Aorta (tissue), 5 donors: ENCODE results near the gene UBB. TPM values are rescaled to one million over a fixed set of nuclear protein-coding genes. Genes with fewer than 3 reads are reported as not detected.
"Not testable (repeated sequence)": the region's sequence is repeated elsewhere in the genome, so short reads cannot be mapped to it uniquely, and the experiment has no call there.

Source experiments
- ATAC-seq: fragments of 200-7000 bp; cut with Tn5 transposase; one replicate; pipeline ENCODE4 v1.9.1; 2022; ENCODE audit warnings: moderate library complexity; ENCODE audit not compliant: low FRiP score
- DNase-seq, 2 donors: peaks; one replicate each; pipeline ENCODE4 v3.0.0-alpha.2; 2020
- H3K27ac ChIP-seq, 2 donors: one replicate each; pipeline ENCODE4 v1.5.1; 2013; ENCODE audit warnings: low read length in 2 of 2, mild to moderate bottlenecking in 2 of 2, moderate library complexity in 2 of 2, control low read depth in 1 of 2, inconsistent platforms in 1 of 2, low read depth in 1 of 2
- H3K27me3 ChIP-seq, 2 donors: one replicate each; pipeline ENCODE4 v1.6.1; 2013; ENCODE audit warnings: control low read depth in 1 of 2, low read length in 1 of 2, mild to moderate bottlenecking in 1 of 2, moderate library complexity in 1 of 2; ENCODE audit not compliant: insufficient read depth in 2 of 2, control insufficient read depth in 1 of 2
- H3K36me3 ChIP-seq, 2 donors: one replicate each; pipeline ENCODE4 v1.6.1; 2013; ENCODE audit warnings: control low read depth in 1 of 2, low read length in 1 of 2, mild to moderate bottlenecking in 1 of 2; ENCODE audit not compliant: insufficient read depth in 2 of 2, control insufficient read depth in 1 of 2
- H3K4me1 ChIP-seq, 2 donors: one replicate each; pipeline ENCODE4 v1.6.1; 2013; ENCODE audit warnings: low read length in 2 of 2, control low read depth in 1 of 2, mild to moderate bottlenecking in 1 of 2, moderate library complexity in 1 of 2; ENCODE audit not compliant: insufficient read depth in 2 of 2, control insufficient read depth in 1 of 2
- H3K4me3 ChIP-seq, 2 donors: one replicate each; pipeline ENCODE4 v1.5.1; 2013; ENCODE audit warnings: low read length in 2 of 2, control low read depth in 1 of 2, mild to moderate bottlenecking in 1 of 2
- H3K9me3 ChIP-seq: one replicate; pipeline ENCODE4 v1.6.1; 2013; ENCODE audit warnings: mild to moderate bottlenecking, low read length; ENCODE audit not compliant: control insufficient read depth
- WGBS, 2 donors: extraction: QIAGEN DNeasy Blood & Tissue Kit; methylation state at CpG; one replicate each; pipeline ENCODE4 v1.1.7; 2013; 5-methylcytosine and 5-hydroxymethylcytosine counted together
- intact Hi-C, 2 donors: fragments of 100-400 bp; cut with DNase I; formaldehyde crosslinking; loops; one replicate each; pipeline versions ENCODE4 v1.14.2 to v1.15.0; 2022
- polyA plus RNA-seq, 2 donors: library from polyadenylated mRNA; stranded (reverse); fragments of 200-250 nt; gene quantifications; one replicate each; pipeline ENCODE4 v1.2.3, GENCODE V29; 2013
- total RNA-seq, 2 donors: library from RNA; stranded (reverse); fragmentation: NEBNext Ultra II Directional; extraction: Animal tissue kit (Norgen Biotek cat#: 25700); gene quantifications; one replicate each; pipeline ENCODE4 v1.2.1, GENCODE V29; 2021
- donor health status: healthy with polysubstance abuse.
- donor health status: Bipolar disorder and iron deficiency.
- donor health status: DM: no; HTN: no; CAD: no.
- donor health status: DM: no; HTN: no; CAD: no.
- donor health status: DM: yes; HTN: yes; CAD: no.

The UBB gene
- total and polyA plus RNA-seq, 4 donors, result 809 to 1,130 (median 921) TPM

DNA sequence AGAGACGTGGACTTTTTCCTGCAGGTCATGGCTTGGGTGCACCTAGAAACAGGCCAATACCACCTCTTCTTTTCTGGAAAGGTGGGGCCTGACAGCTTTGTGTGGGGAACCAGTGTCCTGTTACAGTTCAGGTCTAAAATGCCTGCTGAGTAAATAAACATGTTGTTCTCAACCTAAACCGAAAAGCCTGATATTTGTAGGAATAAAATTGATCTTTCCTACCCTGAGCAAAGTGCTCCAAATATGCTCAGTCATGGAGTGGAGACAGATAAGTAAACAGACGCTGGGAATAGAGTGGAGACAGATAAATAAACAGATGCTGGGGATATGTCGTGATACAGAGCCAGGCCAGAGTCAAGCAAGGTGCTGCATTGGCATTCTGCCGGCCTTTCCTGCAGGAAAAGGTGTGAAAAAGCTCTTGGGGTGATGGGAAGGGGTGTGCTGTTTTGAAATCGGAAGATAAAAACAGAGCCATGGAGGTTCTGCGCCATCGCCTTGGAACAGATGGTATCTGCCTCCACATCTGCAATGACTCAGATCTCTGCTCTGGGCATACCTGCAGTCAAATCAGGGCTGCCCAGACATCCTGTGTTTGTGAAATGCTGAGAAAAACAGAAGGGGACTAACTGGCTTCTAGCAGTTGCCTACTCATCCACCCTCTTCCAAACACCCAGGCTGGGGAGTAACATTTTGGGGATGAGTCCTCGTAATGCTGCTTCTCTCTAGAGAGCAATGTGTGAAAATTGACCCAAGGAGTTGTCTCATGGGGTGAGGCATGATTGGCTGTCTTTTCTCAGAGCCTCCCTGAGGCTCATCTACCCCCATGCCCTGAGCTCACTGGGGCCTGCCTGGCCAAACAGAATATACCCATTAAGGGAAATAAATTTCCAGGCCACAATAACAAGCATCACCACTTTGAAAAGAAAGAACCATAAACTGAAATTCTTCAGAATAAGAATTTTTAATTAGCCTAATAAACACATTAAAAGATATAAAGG is 17.7 kb downstream of the UBB start:
- 80 to 82% methylated on average over 9 of the region's 9 CpGs for WGBS, 2 donors
- H3K9me3 ChIP-seq, result no peaks in the 10 kb centered on the region
- H3K36me3 ChIP-seq, result no peaks in the 10 kb centered on the region
- H3K4me1 ChIP-seq, result peaks cover 0 to 2% of the 10 kb centered on the region in 2 donors
- intact Hi-C loops, result no loop called here
- H3K27me3 ChIP-seq, result no peaks in the 10 kb centered on the region
- no peak for DNase-seq
- H3K27ac ChIP-seq, result no peak overlapping the region
- no peak overlapping the region for H3K4me3 ChIP-seq
- no peak for ATAC-seq

- WGBS, 2 donors, result 95 to 96% methylated on average over 9 of the region's 9 CpGs
- H3K4me3 ChIP-seq, H3K36me3 ChIP-seq, H3K27ac ChIP-seq, intact Hi-C loops, H3K27me3 ChIP-seq, H3K9me3 ChIP-seq, DNase-seq, H3K4me1 ChIP-seq, ATAC-seq: not testable (repeated sequence)
Measured at GRCh38 chr17:16403847-16404246, 23.0 kb downstream of the UBB start.

DNA sequence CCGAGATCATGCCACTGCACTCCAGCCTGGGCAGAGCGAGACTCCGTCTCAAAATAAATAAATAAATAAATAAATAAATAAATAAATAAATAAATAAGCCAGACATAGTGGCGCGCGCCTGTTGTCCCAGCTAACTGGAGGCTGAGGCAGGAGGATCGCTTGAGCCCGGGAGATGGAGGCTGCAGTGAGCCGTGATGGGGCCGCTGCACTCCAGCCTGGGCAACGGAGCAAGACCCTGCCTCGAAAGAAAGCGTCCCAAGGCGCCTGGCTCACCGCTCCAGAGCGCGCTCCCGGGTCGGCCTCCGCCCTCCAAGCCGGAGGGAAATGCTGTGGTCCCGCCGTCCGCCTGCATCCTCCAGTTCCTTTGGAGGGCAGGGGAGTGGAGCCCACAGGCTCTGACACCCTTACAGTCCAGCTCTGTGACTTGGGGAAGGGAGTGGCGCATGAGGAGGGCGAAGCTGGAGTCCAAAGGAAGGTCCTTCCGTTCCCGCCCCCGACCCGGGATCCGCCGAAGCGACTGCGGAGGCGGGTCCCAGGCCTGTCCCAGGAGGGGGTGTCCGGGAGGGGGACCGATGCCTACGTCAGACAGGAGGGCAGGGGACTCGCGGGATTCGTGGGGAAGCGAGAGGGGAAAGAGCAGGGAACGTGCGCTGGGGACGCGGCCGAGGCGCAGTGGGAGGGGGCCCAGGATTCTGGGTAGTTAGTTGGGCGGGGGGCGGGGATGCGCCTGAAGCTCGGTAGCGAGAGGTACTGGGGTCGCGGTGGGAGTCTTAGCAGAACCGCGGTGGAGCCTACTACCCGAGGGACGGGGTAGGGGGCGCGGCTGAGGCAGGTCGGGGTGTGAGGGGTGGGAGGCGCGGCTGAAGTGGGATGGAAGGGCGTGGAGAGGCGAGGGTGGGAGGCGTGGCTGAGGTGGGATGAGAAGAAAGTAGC is 26.1 kb downstream of the UBB start:
- H3K27ac ChIP-seq, result peak overlapping the region; percentile 8 to 69
- H3K4me1 ChIP-seq, result no peaks in the 10 kb centered on the region
- no peaks in the 10 kb centered on the region for H3K36me3 ChIP-seq
- H3K4me3 ChIP-seq, result peak overlapping the region; percentile 49 to 67
- 4% methylated on average over 60 to 67 of the region's 67 CpGs for WGBS, 2 donors
- no peaks in the 10 kb centered on the region for H3K9me3 ChIP-seq
- DNase-seq (peak; percentile 78 to 89), ATAC-seq (peak; percentile 85)
- intact Hi-C loops, result loop anchor here in 1 of 2 donors (2.0 kb wide), 1 partner anchor 26 kb away; the partner anchor contains the start of gene UBB
- no peaks in the 10 kb centered on the region for H3K27me3 ChIP-seq

GRCh38 chr17:16407911-16408588 is 27.2 kb downstream of the UBB start:
- ATAC-seq, result peak; percentile 74
- H3K4me3 ChIP-seq, result no peak overlapping the region
- H3K27me3 ChIP-seq, result no peaks in the 10 kb centered on the region
- peak; percentile 83 to 86 for DNase-seq
- no peaks in the 10 kb centered on the region for H3K4me1 ChIP-seq
- intact Hi-C loops, result loop anchor here in 1 of 2 donors (2.0 kb wide), 1 partner anchor 27 kb away; the partner anchor contains the start of gene UBB
- no peaks in the 10 kb centered on the region for H3K9me3 ChIP-seq
- WGBS, 2 donors, result 8 to 9% methylated on average over 9 to 14 of the region's 14 CpGs
- no peaks in the 10 kb centered on the region for H3K36me3 ChIP-seq
- H3K27ac ChIP-seq, result peak overlapping the region in 1 of 2 donors; percentile 28

DNA sequence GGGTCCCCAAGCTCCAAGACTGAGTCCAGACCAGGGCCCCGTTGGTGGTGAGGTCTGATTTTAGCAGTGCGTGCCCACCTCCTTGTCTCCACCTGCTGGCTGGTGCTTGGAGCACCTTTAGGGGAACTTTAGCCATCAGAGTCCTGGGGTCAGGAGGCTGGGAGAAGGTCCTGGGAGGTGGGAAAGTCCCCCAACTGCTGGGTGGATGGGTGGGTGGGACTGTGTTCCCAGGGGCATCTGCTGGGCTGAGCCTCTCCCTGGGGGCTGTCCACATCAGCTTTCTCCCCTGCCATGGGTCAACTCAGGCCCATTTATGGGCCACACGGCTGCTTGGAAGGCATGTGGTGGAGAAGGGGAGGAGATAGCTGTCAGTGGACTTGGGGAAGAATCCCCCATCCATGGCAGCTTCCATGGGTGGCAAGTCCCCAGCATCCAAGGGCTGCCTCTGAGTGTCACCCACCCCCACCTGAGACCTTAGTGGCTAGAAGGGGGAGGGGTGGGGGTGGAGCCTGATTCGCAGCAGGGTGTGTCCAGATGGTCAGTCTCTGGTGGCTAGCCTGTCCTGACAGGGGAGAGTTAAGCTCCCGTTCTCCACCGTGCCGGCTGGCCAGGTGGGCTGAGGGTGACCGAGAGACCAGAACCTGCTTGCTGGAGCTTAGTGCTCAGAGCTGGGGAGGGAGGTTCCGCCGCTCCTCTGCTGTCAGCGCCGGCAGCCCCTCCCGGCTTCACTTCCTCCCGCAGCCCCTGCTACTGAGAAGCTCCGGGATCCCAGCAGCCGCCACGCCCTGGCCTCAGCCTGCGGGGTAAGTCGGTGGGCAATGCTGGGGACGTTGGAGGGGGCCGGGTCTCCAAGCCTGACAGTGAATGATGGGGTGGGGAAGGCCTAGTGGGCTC is 34.4 kb downstream of the UBB start, which contains the start of gene TRPV2:
Gene TRPV2, plus strand, starts transcription at position 541 of the 894 bp plus-strand sequence. CDS start 2,098 bp downstream, outside the sequence.
- DNase-seq (no peak), ATAC-seq (no peak)
- peak within 1 kb of the TSS; percentile 1 to 3 for H3K4me3 ChIP-seq
- WGBS, 2 donors, result 43 to 52% methylated on average over 21 of the region's 21 CpGs
- H3K27me3 ChIP-seq, result no peaks in the 10 kb centered on the region
- H3K4me1 ChIP-seq, result no peaks in the 10 kb centered on the region
- no peaks in the 10 kb centered on the region for H3K36me3 ChIP-seq
- intact Hi-C loops, result loop anchor here (5.0 to 10.0 kb wide), 3 partner anchors 33 to 130 kb away; partner anchors contain the start of gene UBB (in 1 of the 2)
- H3K9me3 ChIP-seq, result no peaks in the 10 kb centered on the region
- H3K27ac ChIP-seq, result peak within 1 kb of the TSS in 1 of 2 donors; percentile 20

- Histone ChIP-seq H3K4me3 (no peak overlapping the region), H3K4me1 (no peaks in the 10 kb centered on the region), H3K36me3 (no peaks in the 10 kb centered on the region), H3K27ac (peak overlapping the region in 1 of 2 donors; percentile 92), H3K9me3 (no peaks in the 10 kb centered on the region), H3K27me3 (no peaks in the 10 kb centered on the region)
- DNase-seq, result no peak
- no peak for ATAC-seq
- 91% methylated on average over 7 of the region's 7 CpGs for WGBS, 2 donors
- intact Hi-C loops, result loop anchor here (5.0 to 10.0 kb wide), 3 partner anchors 35 to 133 kb away; partner anchors contain the start of gene UBB (in 1 of the 2)
Measured at GRCh38 chr17:16417399-16417798, 36.5 kb downstream of the UBB start.

DNA sequence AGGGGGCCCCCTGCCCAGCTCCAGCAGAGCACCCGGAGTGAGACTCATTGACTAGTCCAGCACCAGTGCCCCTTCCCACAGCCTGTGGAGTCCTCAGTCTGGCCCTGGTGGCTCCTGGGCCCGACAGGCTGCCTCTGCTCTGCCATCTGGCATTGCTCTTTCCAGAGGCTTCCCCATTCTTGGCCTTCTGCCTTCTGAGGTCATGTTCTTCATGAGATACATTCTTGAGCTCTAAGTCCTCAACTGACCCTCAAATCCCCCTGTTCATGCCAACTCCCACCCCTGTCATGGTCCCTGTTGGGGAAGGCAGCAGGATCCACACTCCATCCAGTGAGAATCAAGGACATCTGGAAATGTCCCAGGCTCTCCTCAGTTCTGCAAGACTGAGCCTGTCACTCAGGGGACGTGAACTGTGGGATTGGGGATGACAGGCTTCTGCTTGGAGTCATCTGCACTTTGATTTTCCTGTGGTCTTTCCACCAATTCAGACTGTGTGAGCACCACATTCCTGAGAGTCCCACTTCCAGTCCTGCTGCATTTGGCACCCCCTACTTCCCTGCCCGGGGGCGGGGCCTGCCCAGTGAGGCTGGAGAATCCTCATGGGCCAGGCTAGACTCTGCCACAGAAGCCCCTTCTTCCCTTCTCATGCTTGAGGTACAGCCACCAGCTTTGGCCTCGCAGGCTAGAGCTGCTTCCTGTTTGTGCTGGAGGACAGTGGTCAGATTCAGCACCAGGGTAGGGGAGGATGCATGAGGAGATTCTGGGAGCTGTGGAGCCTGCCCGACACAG is 37.2 kb downstream of the UBB start:
- no peaks in the 10 kb centered on the region for H3K9me3 ChIP-seq
- ATAC-seq (no peak), DNase-seq (no peak)
- H3K27me3 ChIP-seq, result no peaks in the 10 kb centered on the region
- H3K4me3 ChIP-seq, result no peak overlapping the region
- intact Hi-C loops, result loop anchor here (5.0 to 10.0 kb wide), 3 partner anchors 36 to 133 kb away; partner anchors contain the start of gene UBB (in 1 of the 2)
- H3K4me1 ChIP-seq, result no peaks in the 10 kb centered on the region
- H3K27ac ChIP-seq, result peak overlapping the region; percentile 8 to 92
- no peaks in the 10 kb centered on the region for H3K36me3 ChIP-seq
- WGBS, 2 donors, result 33 to 34% methylated on average over 7 of the region's 7 CpGs
